GM12875 (cell line): ENCODE measurements around the gene CARMIL3.

Source experiments
- H3K4me3 ChIP-seq: one replicate; pipeline ENCODE4 v1.5.1; 2011; ENCODE audit warnings: low read depth, low read length, control low read depth
- CTCF ChIP-seq: IDR thresholded peaks from 2 replicates; pipeline ENCODE4 v1.5.1; 2011; ENCODE audit warnings: low read depth, mild to moderate bottlenecking, control low read depth, inconsistent platforms, low read length, moderate library complexity, borderline replicate concordance; ENCODE audit not compliant: insufficient read depth

Gene CARMIL3

DNA sequence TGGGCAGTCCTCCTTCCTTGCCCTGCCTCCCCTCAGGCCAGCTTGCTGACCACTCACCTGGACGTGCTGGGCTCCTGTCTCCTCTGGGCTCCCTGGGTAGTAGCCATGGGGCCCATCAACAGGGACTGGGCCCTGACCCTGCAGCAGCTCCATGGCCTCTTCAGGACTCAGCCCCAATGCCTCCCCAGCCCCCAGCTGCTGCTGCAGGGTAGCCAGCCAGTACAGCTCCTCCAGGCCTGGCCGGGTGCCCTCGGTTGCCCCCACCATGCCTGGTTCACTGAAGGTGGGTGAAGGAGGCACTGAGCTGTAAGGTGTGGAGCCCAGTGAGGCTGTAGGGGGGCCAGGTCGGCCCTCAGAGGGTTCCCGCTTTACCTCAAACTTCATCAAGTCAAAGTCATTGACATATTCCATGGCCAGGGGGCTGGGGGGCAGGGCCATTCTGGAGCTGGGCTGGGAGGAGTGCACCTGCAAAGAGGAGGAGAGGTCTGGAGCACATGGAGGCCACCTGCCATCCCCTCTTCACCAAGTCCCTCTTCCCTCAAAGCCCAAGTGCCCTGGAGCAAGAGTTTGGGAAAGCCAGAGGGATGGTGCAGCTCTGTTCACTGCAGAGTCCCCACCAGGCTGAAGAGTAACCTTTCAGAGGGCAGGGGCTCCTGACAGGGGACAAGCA, 30.7 kb downstream of the CARMIL3 start:
- no peak overlapping the region for H3K4me3 ChIP-seq
- TF ChIP-seq CTCF: no peak

DNA sequence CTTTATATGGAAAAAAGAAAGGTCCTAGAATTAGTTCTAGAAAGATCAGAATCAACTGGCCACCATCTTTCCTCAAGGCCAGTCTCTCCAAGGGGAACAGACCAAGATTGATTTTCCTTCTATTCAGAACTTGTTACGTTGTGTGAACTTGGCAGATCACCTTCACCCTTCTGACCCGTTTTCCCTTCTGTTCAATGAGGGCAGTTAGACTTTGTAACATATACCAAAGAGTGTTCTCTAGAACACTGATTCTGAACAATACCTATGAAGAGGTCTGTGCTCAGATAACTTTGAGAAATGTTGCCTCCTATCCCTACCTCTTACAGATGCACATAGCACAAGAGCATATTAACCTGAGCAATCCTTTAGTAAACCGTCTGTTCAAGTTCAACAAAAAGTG, 31.7 kb downstream of the CARMIL3 start:
- no peak for TF ChIP-seq CTCF
- no peak overlapping the region for H3K4me3 ChIP-seq

- TF ChIP-seq CTCF: no peak
These were observed 32.6 kb downstream of the CARMIL3 start for GRCh38 chr14:24084440-24084839.

DNA sequence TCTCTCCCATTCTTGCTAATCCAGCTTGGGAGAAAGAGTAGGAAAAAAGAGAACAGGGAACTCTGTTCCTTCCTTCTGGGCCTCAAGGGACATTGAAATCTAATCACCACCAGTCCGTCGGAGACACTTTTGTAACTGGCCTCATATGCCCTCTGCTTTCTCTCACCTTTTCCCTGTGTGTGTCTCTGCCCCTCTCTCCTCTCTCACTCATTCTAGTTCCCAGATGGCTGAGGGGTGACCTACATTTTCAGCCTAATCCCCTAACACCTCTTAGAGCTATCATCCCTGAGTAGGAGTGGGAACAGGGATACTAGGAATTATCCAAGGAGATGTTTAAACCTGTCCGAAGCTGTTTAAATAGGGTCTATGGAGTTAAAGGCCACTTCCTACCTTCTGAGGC, 33.4 kb downstream of the CARMIL3 start:
- TF ChIP-seq CTCF: no peak
- H3K4me3 ChIP-seq: no peak overlapping the region

More at GRCh38 chr14:24084440-24084839, 32.6 kb downstream of the CARMIL3 start:
- no peak overlapping the region for H3K4me3 ChIP-seq

DNA sequence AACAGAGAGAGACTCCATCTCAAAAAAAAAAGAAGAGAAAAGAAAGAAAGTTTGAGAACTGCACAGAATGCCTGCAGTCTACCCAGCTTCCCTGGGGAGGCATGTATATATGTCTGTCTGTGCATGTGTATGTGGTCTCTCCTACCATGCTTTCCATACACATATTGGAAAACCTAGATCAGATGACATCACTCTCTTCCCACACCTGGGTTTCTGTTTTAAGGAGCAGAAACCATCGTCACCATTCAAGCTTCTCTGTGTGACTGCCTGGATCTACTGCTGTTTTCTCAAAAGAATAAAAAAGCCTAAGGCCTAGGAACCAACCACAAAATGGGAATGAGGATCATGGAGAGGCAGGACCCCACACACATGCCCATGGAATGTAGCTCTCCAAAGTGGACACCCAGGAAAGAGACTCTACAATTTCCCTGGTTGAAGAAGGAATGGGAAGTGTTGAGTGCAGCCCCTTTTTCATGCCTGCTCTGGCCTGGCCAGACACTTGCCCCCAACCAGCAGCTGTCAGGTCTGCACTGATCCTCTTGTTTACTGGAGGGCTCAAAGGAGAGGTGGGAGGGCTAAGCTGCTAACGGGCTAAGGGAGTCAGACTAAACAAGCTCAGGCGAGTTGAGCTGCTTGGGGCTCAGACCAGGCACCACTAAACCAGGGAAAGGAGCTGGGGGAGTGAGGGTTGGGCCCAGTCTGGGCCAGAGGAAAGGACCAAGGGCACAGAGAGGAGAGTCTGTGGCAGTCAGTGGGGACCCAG, 34.6 kb downstream of the CARMIL3 start:
- H3K4me3 ChIP-seq: no peak overlapping the region
- TF ChIP-seq CTCF: no peak

DNA sequence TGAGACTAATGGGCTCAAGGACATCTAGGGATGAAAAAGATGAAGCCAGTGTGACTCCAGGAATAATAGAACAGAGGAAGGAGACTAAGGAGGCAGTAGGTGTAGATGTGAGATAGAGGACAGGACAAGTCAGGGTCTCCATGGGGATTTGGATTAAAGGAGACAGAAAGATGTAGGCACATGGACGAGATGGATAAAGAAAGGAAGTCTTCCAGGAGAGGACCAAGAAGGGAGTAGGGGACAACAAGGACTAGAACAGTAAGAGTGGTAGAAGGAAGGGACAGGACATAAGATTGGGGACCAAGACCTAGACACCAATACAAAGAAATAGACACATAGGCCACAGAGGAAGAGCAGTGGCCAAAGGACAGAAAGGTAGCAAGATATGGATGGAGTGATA, 35.2 kb downstream of the CARMIL3 start:
- TF ChIP-seq CTCF: no peak
- H3K4me3 ChIP-seq: no peak overlapping the region

DNA sequence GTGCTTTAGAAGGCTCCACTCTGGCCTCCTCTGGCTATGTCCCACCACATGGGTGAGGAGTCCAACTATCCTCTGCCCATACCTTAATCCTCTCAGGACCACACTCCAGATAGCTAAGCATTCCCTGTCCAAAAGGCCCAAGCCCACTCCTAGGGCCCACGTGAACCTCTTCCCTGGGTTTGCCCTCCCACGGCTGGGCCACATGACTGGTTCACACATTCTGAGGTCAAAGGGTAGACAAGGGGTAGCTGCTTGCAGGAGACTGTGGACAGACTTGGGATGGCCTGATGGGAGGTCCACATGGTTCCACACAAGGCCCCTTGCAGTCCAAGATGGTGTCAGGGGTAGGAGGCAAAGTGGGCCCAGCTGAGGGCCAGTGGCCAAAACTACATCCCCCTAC, 36.3 kb downstream of the CARMIL3 start:
- TF ChIP-seq CTCF: no peak
- no peak overlapping the region for H3K4me3 ChIP-seq
